Stimulated activated CD8-positive, alpha-beta memory T cell treated with anti-CD3 and anti-CD28 coated beads, Interleukin-4, amount 100 ng/mL, for 24 hours (primary cell): ENCODE results near the gene RASGEF1C.

Experiments
- DNase-seq: peaks from one replicate; pipeline ENCODE4 v3.0.0-alpha.2; 2020; ENCODE audit warnings: low read depth

Gene RASGEF1C

GRCh38 chr5:180209137-180209581, at the start of gene RASGEF1C:
Gene RASGEF1C (minus strand): TSS chr5:180209211. CDS start chr5:180138052, 71,159 bp downstream.
- peak; percentile 57 for DNase-seq

GRCh38 chr5:180253036-180253824, 44.2 kb upstream of the RASGEF1C start:
- no peak for DNase-seq

GRCh38 chr5:180251887-180252286, 42.9 kb upstream of the RASGEF1C start:
- no peak for DNase-seq

GRCh38 chr5:180251141-180251540, 42.1 kb upstream of the RASGEF1C start:
- DNase-seq, result no peak

- no peak for DNase-seq
Observed at GRCh38 chr5:180250329-180250728, 41.3 kb upstream of the RASGEF1C start.

GRCh38 chr5:180241600-180241999, 32.6 kb upstream of the RASGEF1C start:
- DNase-seq, result no peak

- no peak for DNase-seq
Observed at GRCh38 chr5:180238631-180239030, 29.6 kb upstream of the RASGEF1C start.

- no peak for DNase-seq
Observed at GRCh38 chr5:180235846-180236245, 26.8 kb upstream of the RASGEF1C start.

GRCh38 chr5:180235077-180235476, 26.1 kb upstream of the RASGEF1C start:
- no peak for DNase-seq

GRCh38 chr5:180234271-180234670, 25.3 kb upstream of the RASGEF1C start:
- DNase-seq, result no peak

- DNase-seq, result no peak
Observed at GRCh38 chr5:180233729-180234128, 24.7 kb upstream of the RASGEF1C start.

GRCh38 chr5:180230017-180230416, 21.0 kb upstream of the RASGEF1C start:
- DNase-seq, result no peak

GRCh38 chr5:180222056-180222455, 13.0 kb upstream of the RASGEF1C start:
- DNase-seq, result no peak

- no peak for DNase-seq
Observed at GRCh38 chr5:180217797-180218196, 8.8 kb upstream of the RASGEF1C start.

- DNase-seq, result no peak
Observed at GRCh38 chr5:180216646-180217171, 7.7 kb upstream of the RASGEF1C start.

GRCh38 chr5:180215783-180216630, 7.0 kb upstream of the RASGEF1C start:
- no peak for DNase-seq

GRCh38 chr5:180214870-180215770, 6.1 kb upstream of the RASGEF1C start:
- DNase-seq, result no peak

- DNase-seq, result no peak
Observed at GRCh38 chr5:180213657-180214207, 4.7 kb upstream of the RASGEF1C start.

GRCh38 chr5:180213256-180213600, 4.2 kb upstream of the RASGEF1C start:
- DNase-seq, result no peak

- DNase-seq, result no peak
Observed at GRCh38 chr5:180212363-180213255, 3.6 kb upstream of the RASGEF1C start.

GRCh38 chr5:180211761-180212035, 2.7 kb upstream of the RASGEF1C start:
- no peak for DNase-seq
